GM12878 (cell line): ENCODE results near the gene TM6SF1. TPM values are rescaled to one million over a fixed set of nuclear protein-coding genes. Genes with fewer than 3 reads are reported as not detected.

ENCODE experiments used
- ATAC-seq: fragments of 200-7000 bp; cut with Tn5 transposase; 3 replicates; pipeline ENCODE4 v1.9.1; 2020; ENCODE audit warnings: mild to moderate bottlenecking, moderate library complexity
- BruUV-seq: library from RNA; stranded (reverse); fragments of 400-500 nt; replicated peaks from 2 replicates; lab custom pipeline; 2021; lab: Mats Ljungman, UMichigan
- CTCF ChIA-PET: fragments of 300-600 bp; sonication (Branson Sonifier 250); formaldehyde crosslinking; extraction: SDS; loops from one replicate; lab custom pipeline; 2021; ENCODE audit warnings: inconsistent platforms; lab: Yijun Ruan, JAX
- POLR2A ChIA-PET: fragments of 350-600 bp; formaldehyde crosslinking; extraction: SDS; loops from one replicate; lab custom pipeline; 2021; ENCODE audit warnings: inconsistent platforms; lab: Charles Lee
- RAD21 ChIA-PET: fragments of 300-600 bp; sonication (Branson Sonifier 250); formaldehyde crosslinking; loops from one replicate; lab custom pipeline; 2023; ENCODE audit warnings: antibody characterized with exemption; ENCODE audit not compliant: unreplicated experiment; lab: Charles Lee
- SMC1A ChIA-PET: fragments of 300-600 bp; sonication (Branson Sonifier 250); formaldehyde crosslinking; loops from one replicate; lab custom pipeline; 2023; ENCODE audit not compliant: unreplicated experiment, uncharacterized antibody; lab: Charles Lee
- DNase-seq: peaks from one replicate; pipeline ENCODE4 v3.0.0-alpha.2; 2011; ENCODE audit warnings: low read depth, low spot score
- FAIRE-seq: peaks from 3 replicates; lab custom pipeline; 2011; peaks lifted over from hg19 to GRCh38; lab: Jason Lieb, UNC
- H2AFZ ChIP-seq: 2 replicates; pipeline ENCODE4 v1.6.0; 2011; ENCODE audit warnings: low read depth, low read length, control low read depth; ENCODE audit not compliant: control insufficient read depth
- H3K27ac ChIP-seq: 2 replicates; pipeline ENCODE4 v1.5.1; 2011; ENCODE audit warnings: control low read depth; ENCODE audit not compliant: control insufficient read depth, insufficient read depth
- H3K27me3 ChIP-seq, 2 experiments: replicated peaks in 1 of 2; 2 replicates each; pipeline versions ENCODE4 v1.6.0 to v1.6.1; 2011; ENCODE audit warnings: low read length in 1 of 2; ENCODE audit not compliant: control insufficient read depth in 2 of 2, insufficient read depth in 2 of 2
- H3K36me3 ChIP-seq, 2 experiments: 2 replicates each; pipeline ENCODE4 v1.5.1; 2011; ENCODE audit warnings: low read length in 1 of 2; ENCODE audit not compliant: control insufficient read depth in 2 of 2, insufficient read depth in 2 of 2
- H3K4me1 ChIP-seq: 2 replicates; pipeline ENCODE4 v1.6.1; 2011; ENCODE audit warnings: mild to moderate bottlenecking, low read length, moderate library complexity, mixed read lengths; ENCODE audit not compliant: control insufficient read depth, insufficient read depth
- H3K4me2 ChIP-seq: 2 replicates; pipeline ENCODE4 v1.6.0; 2011; ENCODE audit warnings: control low read depth; ENCODE audit not compliant: control insufficient read depth, insufficient read depth
- H3K4me3 ChIP-seq: fragments of 200-600 bp; sonication (generic); 2 replicates; pipeline ENCODE4 v1.5.1; 2016
- H3K79me2 ChIP-seq: 2 replicates; pipeline ENCODE4 v1.6.0; 2011; ENCODE audit warnings: low read length; ENCODE audit not compliant: control insufficient read depth, insufficient read depth
- H3K9ac ChIP-seq: 2 replicates; pipeline ENCODE4 v1.8.0; 2011; ENCODE audit warnings: low read length, control low read depth, mixed read lengths; ENCODE audit not compliant: control insufficient read depth, insufficient read depth
- H3K9me3 ChIP-seq: replicated peaks from 3 replicates; pipeline ENCODE4 v1.5.1; 2011; ENCODE audit warnings: mild to moderate bottlenecking, low read length; ENCODE audit not compliant: control insufficient read depth, insufficient read depth
- H4K20me1 ChIP-seq: 2 replicates; pipeline ENCODE4 v1.6.0; 2011; ENCODE audit not compliant: control insufficient read depth, insufficient read depth
- BCL11A ChIP-seq: IDR thresholded peaks from 2 replicates; pipeline ENCODE4 v1.6.1; 2011; ENCODE audit warnings: low read depth, low read length
- CHD1 ChIP-seq: IDR thresholded peaks from 2 replicates; pipeline ENCODE4 v1.6.1; 2012; ENCODE audit warnings: low read depth, low read length, improper control_type of control experiment
- EGR1 ChIP-seq, 2 experiments: IDR thresholded peaks; 1 replicate in 1 of 2; 2 replicates in 1 of 2; pipeline ENCODE4 v1.6.1; 2011 to 2012; ENCODE audit warnings: low read depth in 2 of 2, low read length in 2 of 2, borderline replicate concordance in 1 of 2, mild to moderate bottlenecking in 1 of 2, moderate library complexity in 1 of 2
- FOXK2 ChIP-seq: fragments of 450-650 bp; IDR thresholded peaks from 2 replicates; pipeline ENCODE4 v1.6.1; 2017; ENCODE audit warnings: mild to moderate bottlenecking, moderate library complexity
- GABPA ChIP-seq: IDR thresholded peaks from 2 replicates; pipeline ENCODE4 v1.6.1; 2014; ENCODE audit warnings: antibody characterized with exemption, low read depth, mild to moderate bottlenecking, inconsistent platforms
- KAT2A ChIP-seq: conservative IDR thresholded peaks from 2 replicates; pipeline ENCODE4 v1.6.1; 2011; ENCODE audit warnings: low read depth, low read length; ENCODE audit not compliant: control insufficient read depth
- MEF2B ChIP-seq: fragments of 450-650 bp; IDR thresholded peaks from 2 replicates; pipeline ENCODE4 v1.6.1; 2018; ENCODE audit warnings: mild to moderate bottlenecking, moderate library complexity; ENCODE audit not compliant: partially characterized antibody, poor library complexity, severe bottlenecking
- RFX5 ChIP-seq: IDR thresholded peaks from 2 replicates; pipeline ENCODE4 v1.6.1; 2011; ENCODE audit warnings: low read depth, low read length, improper control_type of control experiment
- RUNX3 ChIP-seq: IDR thresholded peaks from 2 replicates; pipeline ENCODE4 v1.6.1; 2012; ENCODE audit warnings: low read length, inconsistent platforms
- SREBF1 ChIP-seq: IDR thresholded peaks from 2 replicates; pipeline ENCODE4 v1.6.1; 2012; ENCODE audit warnings: mild to moderate bottlenecking, low read length
- YBX1 ChIP-seq: fragments of 450-650 bp; IDR thresholded peaks from 2 replicates; pipeline ENCODE4 v1.6.1; 2016; ENCODE audit warnings: antibody characterized with exemption
- ZNF384 ChIP-seq: IDR thresholded peaks from 2 replicates; pipeline ENCODE4 v1.6.1; 2012; ENCODE audit warnings: low read depth, mild to moderate bottlenecking, low read length, improper control_type of control experiment, borderline replicate concordance
- WGBS: methylation state at CpG from one replicate; pipeline ENCODE4 v1.1.6; 2016; ENCODE audit warnings: low lambda C conversion rate; ENCODE audit not compliant: insufficient replicate concordance, insufficient coverage; ENCODE audit errors: missing lambda C conversion rate; 5-methylcytosine and 5-hydroxymethylcytosine counted together
- in situ Hi-C: fragments of 300-500 bp; cut with MboI; formaldehyde crosslinking; loops from 9 replicates; pipeline ENCODE4 v1.14.3; 2018; ENCODE audit warnings: mixed read lengths
- intact Hi-C: fragments of 100-400 bp; cut with micrococcal nuclease; formaldehyde crosslinking; loops from one replicate; pipeline ENCODE4 v1.14.2; 2022; ENCODE audit not compliant: unreplicated experiment
- polyA plus RNA-seq, 11 experiments: library from polyadenylated mRNA; depleted of rRNA in 4 of 11; unstranded in 6 of 11; stranded (reverse) in 5 of 11; fragments of >200 nt; fragmentation: Nextera tagmentation in 4 of 11; fragmentation: Illumina TruSeq in 1 of 11; extraction: Ambion mirVana in 4 of 11; extraction: Trizol in 1 of 11; gene quantifications; 1 replicate in 1 of 11; 2 replicates in 10 of 11; pipeline versions ENCODE4 v1.2.1 to v1.2.3, GENCODE V29; 2011 to 2016; ENCODE audit warnings: inconsistent platforms in 2 of 11, missing spikeins in 2 of 11, low read depth in 1 of 11
- total RNA-seq, 4 experiments: library from RNA; depleted of rRNA in 3 of 4; stranded (reverse); fragments of >200 nt in 3 of 4; fragmentation: Illumina TruSeq in 1 of 4; extraction: Trizol in 1 of 4; gene quantifications; 2 replicates each; pipeline versions ENCODE4 v1.2.1 to v1.2.3, GENCODE V29; 2013 to 2021
- TF ChIP-seq, protein P1 (sequence below): fragments of 450-650 bp; formaldehyde crosslinking; IDR thresholded peaks from 2 replicates; pipeline ENCODE4 v1.4.0; 2022; ENCODE audit warnings: mild to moderate bottlenecking, moderate library complexity
- TF ChIP-seq, protein P2 (sequence below): fragments of 450-650 bp; IDR thresholded peaks from 2 replicates; pipeline ENCODE4 v1.6.1; 2014; ENCODE audit warnings: mild to moderate bottlenecking
- TF ChIP-seq, protein P3 (sequence below): fragments of 450-650 bp; IDR thresholded peaks from 2 replicates; pipeline ENCODE4 v1.6.1; 2017; ENCODE audit warnings: mild to moderate bottlenecking, low read depth, inconsistent platforms; ENCODE audit not compliant: poor library complexity, severe bottlenecking

The TM6SF1 gene
- total and polyA plus RNA-seq, 10 of the 15 experiments (the other 5 are each of a cell fraction or from before 2014, with no cell fraction given), result 0.56 to 2.7 (median 1.2) TPM

DNA sequence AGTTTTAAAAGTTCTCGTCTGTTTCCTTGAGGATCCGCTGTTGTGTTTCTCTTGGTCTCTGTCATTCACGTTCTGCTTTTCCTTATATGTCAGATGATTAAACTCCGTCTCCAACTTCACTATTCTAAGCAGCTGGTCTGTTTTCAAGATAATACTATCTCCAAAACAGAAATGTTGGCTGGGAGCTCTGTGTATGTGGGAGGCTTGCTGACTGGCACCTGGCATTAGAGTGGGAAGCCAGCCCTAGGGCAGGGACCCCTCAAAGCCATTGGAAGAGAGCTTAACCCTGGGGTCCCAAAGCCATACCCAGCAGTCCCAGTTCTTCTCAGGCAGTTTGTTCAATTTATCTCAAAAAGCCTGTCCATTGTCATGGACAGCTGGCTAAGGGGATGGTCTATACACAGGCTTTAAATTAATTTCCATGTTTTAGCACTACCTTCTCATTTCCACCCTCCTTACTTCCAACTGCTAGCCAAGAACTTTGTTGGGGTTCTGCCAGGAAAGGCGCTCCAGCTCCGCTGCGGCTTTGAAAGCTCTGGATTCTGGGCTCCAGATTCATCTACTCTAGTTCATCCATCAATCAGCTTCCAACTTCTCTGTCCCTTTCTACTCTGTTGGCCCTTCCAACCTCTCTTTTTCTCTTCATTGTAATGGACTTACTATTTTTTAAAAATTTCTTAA is 49.6 kb upstream of the TM6SF1 start:
- RAD21 ChIA-PET, result interaction anchor here (1.0 kb wide), 1 partner anchor 47 kb away, joined by 3 read pairs; no protein-coding TSS in a partner anchor
- H3K9ac ChIP-seq, result no peak overlapping the region
- H3K4me1 ChIP-seq, result peaks cover 7% of the 10 kb centered on the region
- FAIRE-seq (no peak), DNase-seq (no peak), ATAC-seq (no peak)
- WGBS, result 96% methylated on average over 7 of the region's 7 CpGs
- POLR2A ChIA-PET, result interaction anchor here (0.5 to 1.6 kb wide), 4 partner anchors 10 to 245 kb away, joined by 3 to 8 read pairs (median 4); partner anchors contain the start of gene BTBD1
- SMC1A ChIA-PET, result interaction anchor here (0.6 to 1.0 kb wide), 5 partner anchors 8 to 1654 kb away, joined by 3 to 4 read pairs (median 3); no protein-coding TSS in a partner anchor
- H3K4me3 ChIP-seq, result no peak overlapping the region
- no peak overlapping the region for H2AFZ ChIP-seq
- no TSS peak for BruUV-seq
- CTCF ChIA-PET, result interaction anchor here (1.2 to 2.6 kb wide), 2 partner anchors 9 to 45 kb away, joined by 3 to 7 read pairs; partner anchors contain the start of genes BTBD1 and C15orf40
- TF ChIP-seq, protein P1, sequence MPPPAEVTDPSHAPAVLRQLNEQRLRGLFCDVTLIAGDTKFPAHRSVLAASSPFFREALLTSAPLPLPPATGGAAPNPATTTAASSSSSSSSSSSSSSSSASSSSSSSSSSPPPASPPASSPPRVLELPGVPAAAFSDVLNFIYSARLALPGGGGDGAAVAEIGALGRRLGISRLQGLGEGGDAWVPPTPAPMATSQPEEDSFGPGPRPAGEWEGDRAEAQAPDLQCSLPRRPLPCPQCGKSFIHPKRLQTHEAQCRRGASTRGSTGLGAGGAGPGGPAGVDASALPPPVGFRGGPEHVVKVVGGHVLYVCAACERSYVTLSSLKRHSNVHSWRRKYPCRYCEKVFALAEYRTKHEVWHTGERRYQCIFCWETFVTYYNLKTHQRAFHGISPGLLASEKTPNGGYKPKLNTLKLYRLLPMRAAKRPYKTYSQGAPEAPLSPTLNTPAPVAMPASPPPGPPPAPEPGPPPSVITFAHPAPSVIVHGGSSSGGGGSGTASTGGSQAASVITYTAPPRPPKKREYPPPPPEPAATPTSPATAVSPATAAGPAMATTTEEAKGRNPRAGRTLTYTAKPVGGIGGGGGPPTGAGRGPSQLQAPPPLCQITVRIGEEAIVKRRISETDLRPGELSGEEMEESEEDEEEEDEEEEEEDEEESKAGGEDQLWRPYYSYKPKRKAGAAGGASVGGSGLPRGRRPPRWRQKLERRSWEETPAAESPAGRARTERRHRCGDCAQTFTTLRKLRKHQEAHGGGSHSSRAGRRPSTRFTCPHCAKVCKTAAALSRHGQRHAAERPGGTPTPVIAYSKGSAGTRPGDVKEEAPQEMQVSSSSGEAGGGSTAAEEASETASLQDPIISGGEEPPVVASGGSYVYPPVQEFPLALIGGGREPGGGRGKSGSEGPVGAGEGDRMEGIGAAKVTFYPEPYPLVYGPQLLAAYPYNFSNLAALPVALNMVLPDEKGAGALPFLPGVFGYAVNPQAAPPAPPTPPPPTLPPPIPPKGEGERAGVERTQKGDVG, result no peak
- no peak for TF ChIP-seq FOXK2
- no peak for TF ChIP-seq CHD1
- TF ChIP-seq KAT2A, result no peak
- TF ChIP-seq ZNF384, result no peak
- TF ChIP-seq, protein P2, sequence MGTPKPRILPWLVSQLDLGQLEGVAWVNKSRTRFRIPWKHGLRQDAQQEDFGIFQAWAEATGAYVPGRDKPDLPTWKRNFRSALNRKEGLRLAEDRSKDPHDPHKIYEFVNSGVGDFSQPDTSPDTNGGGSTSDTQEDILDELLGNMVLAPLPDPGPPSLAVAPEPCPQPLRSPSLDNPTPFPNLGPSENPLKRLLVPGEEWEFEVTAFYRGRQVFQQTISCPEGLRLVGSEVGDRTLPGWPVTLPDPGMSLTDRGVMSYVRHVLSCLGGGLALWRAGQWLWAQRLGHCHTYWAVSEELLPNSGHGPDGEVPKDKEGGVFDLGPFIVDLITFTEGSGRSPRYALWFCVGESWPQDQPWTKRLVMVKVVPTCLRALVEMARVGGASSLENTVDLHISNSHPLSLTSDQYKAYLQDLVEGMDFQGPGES, result no peak
- no peak for TF ChIP-seq RFX5
- TF ChIP-seq, protein P3, sequence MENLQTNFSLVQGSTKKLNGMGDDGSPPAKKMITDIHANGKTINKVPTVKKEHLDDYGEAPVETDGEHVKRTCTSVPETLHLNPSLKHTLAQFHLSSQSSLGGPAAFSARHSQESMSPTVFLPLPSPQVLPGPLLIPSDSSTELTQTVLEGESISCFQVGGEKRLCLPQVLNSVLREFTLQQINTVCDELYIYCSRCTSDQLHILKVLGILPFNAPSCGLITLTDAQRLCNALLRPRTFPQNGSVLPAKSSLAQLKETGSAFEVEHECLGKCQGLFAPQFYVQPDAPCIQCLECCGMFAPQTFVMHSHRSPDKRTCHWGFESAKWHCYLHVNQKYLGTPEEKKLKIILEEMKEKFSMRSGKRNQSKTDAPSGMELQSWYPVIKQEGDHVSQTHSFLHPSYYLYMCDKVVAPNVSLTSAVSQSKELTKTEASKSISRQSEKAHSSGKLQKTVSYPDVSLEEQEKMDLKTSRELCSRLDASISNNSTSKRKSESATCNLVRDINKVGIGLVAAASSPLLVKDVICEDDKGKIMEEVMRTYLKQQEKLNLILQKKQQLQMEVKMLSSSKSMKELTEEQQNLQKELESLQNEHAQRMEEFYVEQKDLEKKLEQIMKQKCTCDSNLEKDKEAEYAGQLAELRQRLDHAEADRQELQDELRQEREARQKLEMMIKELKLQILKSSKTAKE, result no peak
- TF ChIP-seq BCL11A, result no peak
- TF ChIP-seq RUNX3, result no peak
- no peak for TF ChIP-seq MEF2B
- no peak for TF ChIP-seq EGR1 (IDR thresholded peaks at IDR 0.05; ENCODE audit: borderline replicate concordance in 1 of 2, low read depth in 2 of 2, low read length in 2 of 2)
- no peak for TF ChIP-seq YBX1
- no peak for TF ChIP-seq SREBF1
- TF ChIP-seq GABPA, result no peak
- H3K36me3 ChIP-seq, result peaks cover 0 to 22% of the 10 kb centered on the region in 2 experiments; a peak in 1 of 4 replicates
- H3K79me2 ChIP-seq, result peaks cover 71% of the 10 kb centered on the region
- H3K27ac ChIP-seq, result no peak overlapping the region
- no peaks in the 10 kb centered on the region for H3K9me3 ChIP-seq
- peaks cover 17% of the 10 kb centered on the region for H4K20me1 ChIP-seq
- H3K27me3 ChIP-seq, result no peaks in the 10 kb centered on the region
- in situ Hi-C loops (no loop called here), intact Hi-C loops (no loop called here)
- no peak overlapping the region for H3K4me2 ChIP-seq
